GM04504 (cell line): ENCODE results near the gene RNLS.

Source experiments
- DNase-seq: peaks from one replicate; pipeline ENCODE4 v3.0.0-alpha.2; 2012; ENCODE audit warnings: low read depth

Gene RNLS

DNA sequence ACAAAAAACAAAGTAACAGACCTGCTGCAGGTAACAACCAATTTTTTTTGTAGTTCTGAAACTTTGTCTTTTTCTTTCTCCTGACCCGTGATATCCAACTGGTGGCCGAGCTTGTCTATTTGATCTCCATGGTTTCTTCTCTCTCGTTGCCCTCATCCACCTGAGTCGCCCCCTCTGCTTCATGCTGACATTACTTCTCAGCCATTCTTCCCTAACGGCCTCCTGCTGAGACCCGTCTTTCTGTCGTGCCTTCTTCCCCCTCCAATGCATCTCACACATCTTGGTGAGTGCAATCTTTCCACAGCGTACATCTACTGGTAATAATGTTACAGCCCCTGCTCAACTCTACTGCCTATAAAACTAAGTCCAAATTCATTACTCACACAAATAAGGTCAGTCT, 352.9 kb downstream of the RNLS start:
- DNase-seq, result no peak

- DNase-seq, result no peak
These were observed 355.0 kb downstream of the RNLS start for GRCh38 chr10:88228130-88228529.

DNA sequence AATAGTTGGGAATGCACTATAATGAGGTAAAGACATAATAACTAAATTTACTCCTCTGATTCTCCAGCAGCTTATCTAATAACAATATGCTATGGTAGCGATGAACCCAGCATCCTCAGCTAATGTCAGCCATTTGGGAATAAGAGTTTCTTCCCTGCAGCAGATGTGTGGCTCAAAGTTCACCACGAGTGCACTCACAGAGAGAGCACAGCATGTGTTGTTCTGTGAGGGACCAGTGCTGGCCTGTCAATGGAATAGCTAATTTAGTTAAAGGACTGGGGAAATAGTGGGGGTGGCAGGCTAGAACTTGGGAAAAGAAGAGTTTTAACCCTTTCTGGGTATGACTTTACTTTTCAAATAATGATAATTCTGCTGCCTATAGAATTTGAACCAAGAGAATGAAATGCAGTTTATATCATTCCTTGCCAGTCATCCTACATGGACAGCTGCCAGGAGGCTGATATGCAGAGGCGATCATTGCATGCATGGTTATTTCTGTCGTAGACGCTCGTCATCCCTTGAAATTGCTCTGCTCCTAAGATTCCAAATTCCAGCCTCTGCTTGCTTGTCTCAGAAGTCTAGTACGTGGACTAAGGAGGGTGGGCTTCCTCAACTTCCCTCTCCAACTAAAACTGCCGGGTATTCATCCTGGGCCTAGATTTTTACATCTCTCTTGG, 355.6 kb downstream of the RNLS start:
- DNase-seq, result no peak

DNA sequence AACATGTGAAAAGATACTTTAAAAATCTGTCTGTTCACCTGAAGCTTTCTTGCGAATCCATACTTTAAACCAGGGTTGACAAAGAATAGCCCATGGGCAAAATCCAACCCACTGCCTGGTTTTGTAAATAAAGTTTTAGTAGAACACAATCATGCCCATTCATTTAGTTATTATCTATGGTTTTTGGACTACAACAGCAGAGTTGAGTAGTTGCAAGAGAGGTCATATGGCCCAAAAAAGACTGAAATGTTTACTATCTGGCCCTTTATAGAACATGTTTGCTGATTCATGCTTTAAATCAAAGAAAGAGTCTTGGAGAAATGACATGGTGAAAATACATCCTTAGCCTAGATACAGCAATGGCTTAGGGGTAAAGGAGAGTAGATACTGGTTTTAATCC, 356.2 kb downstream of the RNLS start:
- DNase-seq, result no peak

DNA sequence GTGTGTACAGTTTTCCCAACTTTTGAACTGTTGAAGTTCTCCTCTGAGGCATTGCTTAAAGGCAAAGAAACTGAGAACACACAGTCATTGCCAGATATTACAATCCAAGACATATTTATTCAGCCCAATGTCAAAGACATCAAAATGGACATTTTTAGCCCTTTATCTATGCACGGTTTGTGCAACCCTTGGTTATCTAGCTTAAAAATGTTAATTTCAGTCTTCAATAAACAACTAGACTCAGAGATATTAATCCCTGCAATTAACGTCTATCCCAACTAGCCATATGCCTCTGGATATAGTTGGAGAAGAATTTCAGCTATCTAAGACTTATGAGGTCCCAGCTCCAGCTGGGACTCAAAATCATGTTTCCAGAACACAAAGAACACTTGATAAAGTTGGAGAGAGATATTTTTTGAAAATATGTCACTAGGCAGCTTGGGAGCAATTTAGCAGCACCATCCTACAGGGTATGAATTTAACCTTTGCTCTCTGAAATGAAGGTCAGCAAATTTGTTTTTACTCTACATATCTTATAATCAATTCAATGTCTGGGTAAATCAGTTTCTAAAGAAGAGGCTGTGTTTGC, 357.0 kb downstream of the RNLS start:
- no peak for DNase-seq
